Esophagus muscularis mucosa (tissue), 4 donors: ENCODE data around the gene XPA. TPM values are rescaled to one million over a fixed set of nuclear protein-coding genes. Genes with fewer than 3 reads are reported as not detected.
"Not testable (repeated sequence)": the region's sequence is repeated elsewhere in the genome, so short reads cannot be mapped to it uniquely, and the experiment has no call there.

Experiments used
- DNase-seq: peaks from one replicate; pipeline ENCODE4 v3.0.0-alpha.2; 2017; ENCODE audit errors: extremely low spot score
- H3K27ac ChIP-seq, 4 donors: fragments of 200-600 bp; sonication (generic); replicated peaks in 1 of 4; 1 replicate in 3 of 4; 2 replicates in 1 of 4; pipeline ENCODE4 v1.5.1; 2016 to 2019; ENCODE audit warnings: mild to moderate bottlenecking in 1 of 4
- H3K27me3 ChIP-seq, 4 donors: fragments of 200-600 bp; sonication (generic); one replicate each; pipeline versions ENCODE4 v1.5.1 to v1.6.0; 2016 to 2019
- H3K36me3 ChIP-seq, 4 donors: fragments of 200-600 bp; sonication (generic); one replicate each; pipeline ENCODE4 v1.5.1; 2016 to 2019
- H3K4me1 ChIP-seq, 4 donors: fragments of 200-600 bp; sonication (generic); one replicate each; pipeline ENCODE4 v1.5.1; 2016 to 2019
- H3K4me3 ChIP-seq, 4 donors: fragments of 200-600 bp; sonication (generic); 1 replicate in 2 of 4; 2 replicates in 2 of 4; pipeline ENCODE4 v1.5.1; 2016 to 2019; ENCODE audit warnings: mild to moderate bottlenecking in 4 of 4, moderate library complexity in 1 of 4
- H3K9me3 ChIP-seq, 4 donors: fragments of 200-600 bp; sonication (generic); 1 replicate in 3 of 4; 2 replicates in 1 of 4; pipeline ENCODE4 v1.5.1; 2016 to 2019
- EP300 ChIP-seq: sonication (generic); formaldehyde crosslinking; IDR thresholded peaks from one replicate; pipeline ENCODE4 v1.6.1; 2017; ENCODE audit warnings: antibody characterized with exemption
- POLR2A ChIP-seq: fragments of 450-650 bp; IDR thresholded peaks from one replicate; pipeline ENCODE4 v1.6.1; 2017; ENCODE audit warnings: antibody characterized with exemption, moderate library complexity, mild to moderate bottlenecking, low read depth
- POLR2AphosphoS5 ChIP-seq, 2 donors: sonication (generic); formaldehyde crosslinking; IDR thresholded peaks; one replicate each; pipeline ENCODE4 v1.6.1; 2017; ENCODE audit warnings: antibody characterized with exemption in 2 of 2
- WGBS: methylation state at CpG from one replicate; pipeline ENCODE4 v1.1.5; 2018; 5-methylcytosine and 5-hydroxymethylcytosine counted together
- intact Hi-C: fragments of 100-400 bp; cut with DNase I; formaldehyde crosslinking; loops from one replicate; pipeline ENCODE4 v1.15.1; 2023
- total RNA-seq, 4 donors: library from RNA; depleted of rRNA; stranded (reverse); fragments of >200 nt; gene quantifications; one replicate each; pipeline versions ENCODE4 v1.1.0 to v1.2.1, GENCODE V29; 2016
- TF ChIP-seq, protein P1 (sequence below), 3 experiments: fragments of 200-600 bp in 2 of 3; fragments of 450-650 bp in 1 of 3; sonication (generic) in 2 of 3; IDR thresholded peaks; one replicate each; pipeline ENCODE4 v1.5.1; 2017 to 2019; ENCODE audit warnings: antibody characterized with exemption in 3 of 3, mild to moderate bottlenecking in 2 of 3, moderate library complexity in 1 of 3

The XPA gene
- total RNA-seq, 4 donors from 2014 or later: 21.2 to 27.1 (median 22.9) TPM

DNA sequence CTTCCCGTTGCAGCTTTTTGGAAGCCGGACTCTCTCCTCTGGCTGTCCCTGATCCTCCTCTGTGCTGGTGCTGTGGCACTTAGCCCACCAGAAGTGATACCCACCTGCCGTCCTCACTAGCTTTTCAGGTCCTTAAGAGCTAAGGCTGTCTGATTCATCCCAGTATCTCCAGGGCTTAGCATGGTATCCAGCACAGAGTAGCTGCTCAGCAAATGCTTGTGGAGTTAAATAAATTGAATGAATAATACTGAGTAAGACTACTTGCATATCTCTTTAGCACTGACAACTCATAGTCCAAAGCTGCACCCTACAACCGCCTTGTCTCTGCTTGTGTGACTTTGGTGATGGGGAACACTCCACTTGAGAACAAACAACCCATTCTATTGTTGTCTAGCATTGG lies 7.7 kb upstream of the XPA start:
- WGBS: 84% methylated on average over 4 of the region's 4 CpGs
- H3K27ac ChIP-seq: peak overlapping the region; percentile 66 to 81 (median 78)

DNA sequence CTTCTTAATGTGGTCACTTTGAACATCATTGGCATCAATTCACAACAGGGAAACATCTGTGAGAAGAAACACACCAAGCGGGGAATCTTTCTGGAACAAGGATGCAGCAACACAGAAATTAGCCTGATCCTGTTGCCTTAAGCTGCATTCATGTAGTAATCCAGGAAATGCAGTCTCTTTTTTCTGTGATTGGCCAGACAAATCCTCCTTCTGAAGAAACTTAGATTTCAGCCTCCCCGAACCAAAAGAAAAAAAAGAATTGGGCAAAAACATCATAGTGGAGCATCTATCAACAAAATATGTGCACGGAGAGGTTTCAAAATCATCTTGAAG lies 7.2 kb upstream of the XPA start:
- H3K4me1 ChIP-seq: peaks cover 8 to 18% (median 16%) of the 10 kb centered on the region in 4 donors
- no peak for DNase-seq
- H3K27me3 ChIP-seq: no peaks in the 10 kb centered on the region
- 61% methylated on average over 3 of the region's 3 CpGs for WGBS
- intact Hi-C loops: no loop called here
- no peaks in the 10 kb centered on the region for H3K36me3 ChIP-seq
- H3K9me3 ChIP-seq: no peaks in the 10 kb centered on the region
- H3K4me3 ChIP-seq: no peak overlapping the region
- TF ChIP-seq POLR2A (no peak), POLR2AphosphoS5 (IDR thresholded peaks at IDR 0.05) (no peak), EP300 (no peak)
- TF ChIP-seq, protein P1, sequence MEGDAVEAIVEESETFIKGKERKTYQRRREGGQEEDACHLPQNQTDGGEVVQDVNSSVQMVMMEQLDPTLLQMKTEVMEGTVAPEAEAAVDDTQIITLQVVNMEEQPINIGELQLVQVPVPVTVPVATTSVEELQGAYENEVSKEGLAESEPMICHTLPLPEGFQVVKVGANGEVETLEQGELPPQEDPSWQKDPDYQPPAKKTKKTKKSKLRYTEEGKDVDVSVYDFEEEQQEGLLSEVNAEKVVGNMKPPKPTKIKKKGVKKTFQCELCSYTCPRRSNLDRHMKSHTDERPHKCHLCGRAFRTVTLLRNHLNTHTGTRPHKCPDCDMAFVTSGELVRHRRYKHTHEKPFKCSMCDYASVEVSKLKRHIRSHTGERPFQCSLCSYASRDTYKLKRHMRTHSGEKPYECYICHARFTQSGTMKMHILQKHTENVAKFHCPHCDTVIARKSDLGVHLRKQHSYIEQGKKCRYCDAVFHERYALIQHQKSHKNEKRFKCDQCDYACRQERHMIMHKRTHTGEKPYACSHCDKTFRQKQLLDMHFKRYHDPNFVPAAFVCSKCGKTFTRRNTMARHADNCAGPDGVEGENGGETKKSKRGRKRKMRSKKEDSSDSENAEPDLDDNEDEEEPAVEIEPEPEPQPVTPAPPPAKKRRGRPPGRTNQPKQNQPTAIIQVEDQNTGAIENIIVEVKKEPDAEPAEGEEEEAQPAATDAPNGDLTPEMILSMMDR (IDR thresholded peaks at IDR 0.05): no peak
- H3K27ac ChIP-seq: peak overlapping the region; percentile 66 to 81 (median 78)

More for the DNA sequence above, 7.7 kb upstream of the XPA start:
- intact Hi-C loops: no loop called here
- Histone ChIP-seq H3K36me3 (no peaks in the 10 kb centered on the region), H3K27me3 (no peaks in the 10 kb centered on the region), H3K4me3 (no peak overlapping the region), H3K4me1 (peaks cover 8 to 18% (median 16%) of the 10 kb centered on the region in 4 donors), H3K9me3 (no peaks in the 10 kb centered on the region)
- DNase-seq: no peak
- TF ChIP-seq, protein P1 (IDR thresholded peaks at IDR 0.05): no peak
- TF ChIP-seq POLR2AphosphoS5 (IDR thresholded peaks at IDR 0.05): no peak
- TF ChIP-seq POLR2A: no peak
- TF ChIP-seq EP300: no peak

GRCh38 chr9:97703437-97704344 lies 6.6 kb upstream of the XPA start:
- intact Hi-C loops: no loop called here
- no peak overlapping the region for H3K4me3 ChIP-seq
- H3K9me3 ChIP-seq: no peaks in the 10 kb centered on the region
- peak; percentile 42 to 64 for TF ChIP-seq POLR2AphosphoS5 (IDR thresholded peaks at IDR 0.05)
- TF ChIP-seq POLR2A: no peak
- H3K27me3 ChIP-seq: no peaks in the 10 kb centered on the region
- WGBS: 49% methylated on average over 11 of the region's 11 CpGs
- no peaks in the 10 kb centered on the region for H3K36me3 ChIP-seq
- DNase-seq: no peak
- H3K4me1 ChIP-seq: peaks cover 8 to 18% (median 16%) of the 10 kb centered on the region in 4 donors
- peak overlapping the region; percentile 66 to 81 (median 78) for H3K27ac ChIP-seq

DNA sequence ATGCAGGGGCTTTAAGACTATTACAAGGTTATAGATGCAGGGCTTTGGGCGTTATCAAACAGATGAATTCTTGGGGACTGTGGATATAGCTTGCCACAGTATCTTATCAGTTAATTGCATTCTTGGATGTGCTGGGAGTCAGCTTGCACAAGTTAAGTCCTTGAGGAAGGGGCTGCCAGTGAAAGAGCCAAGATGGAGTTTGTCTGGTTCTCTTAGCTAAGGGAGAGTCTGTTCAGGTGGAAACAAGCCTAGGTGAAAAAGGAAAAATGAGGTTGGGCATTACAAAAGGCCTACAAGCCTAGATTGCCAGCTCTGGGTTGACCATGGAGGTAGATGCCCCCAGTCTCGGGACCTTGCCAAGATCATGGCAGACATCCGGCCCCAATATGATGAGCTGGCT lies 2.7 kb upstream of the XPA start:
- H3K27me3 ChIP-seq, DNase-seq, intact Hi-C loops, H3K27ac ChIP-seq, H3K36me3 ChIP-seq, H3K9me3 ChIP-seq, H3K4me3 ChIP-seq: not testable (repeated sequence)
- H3K4me1 ChIP-seq: peaks cover 28 to 44% (median 39%) of the 10 kb centered on the region in 4 donors
- WGBS: 97% methylated on average over 3 of the region's 3 CpGs

DNA sequence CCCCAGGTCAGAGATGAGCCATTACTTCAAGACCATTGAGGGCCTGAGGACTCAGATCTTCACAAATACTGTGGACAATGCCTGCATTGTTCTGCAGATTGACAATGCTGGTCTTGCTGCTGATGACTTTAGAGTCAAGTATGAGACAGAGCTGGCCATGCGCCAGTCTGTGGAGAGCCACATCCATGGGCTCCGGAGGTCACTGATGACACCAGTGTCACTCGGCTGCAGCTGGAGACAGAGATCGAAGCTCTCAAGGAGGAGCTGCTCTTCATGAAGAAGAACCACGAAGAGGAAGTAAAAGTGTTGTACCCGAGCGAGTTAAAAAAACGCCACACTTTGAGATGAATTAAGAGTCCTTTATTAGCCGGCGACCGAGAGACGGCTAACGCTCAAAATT lies 2.1 kb upstream of the XPA start:
- H3K4me3 ChIP-seq, H3K27me3 ChIP-seq, H3K27ac ChIP-seq, H3K36me3 ChIP-seq, H3K9me3 ChIP-seq, intact Hi-C loops, DNase-seq: not testable (repeated sequence)
- H3K4me1 ChIP-seq: peaks cover 29 to 44% (median 40%) of the 10 kb centered on the region in 4 donors
- WGBS: 73% methylated on average over 13 of the region's 13 CpGs

- intact Hi-C loops: no loop called here
Observed at GRCh38 chr9:97698865-97699264, 1.7 kb upstream of the XPA start.

More at GRCh38 chr9:97698865-97699264, 1.7 kb upstream of the XPA start:
- no peak for DNase-seq
- Histone ChIP-seq H3K4me1 (peaks cover 25 to 44% (median 40%) of the 10 kb centered on the region in 4 donors), H3K9me3 (no peaks in the 10 kb centered on the region), H3K4me3 (no peak overlapping the region), H3K27me3 (no peaks in the 10 kb centered on the region), H3K27ac (no peak overlapping the region), H3K36me3 (no peaks in the 10 kb centered on the region)
- TF ChIP-seq POLR2A (no peak), EP300 (no peak), POLR2AphosphoS5 (IDR thresholded peaks at IDR 0.05) (no peak)
- TF ChIP-seq, protein P1 (IDR thresholded peaks at IDR 0.05): no peak
- WGBS: 89% methylated on average over 14 of the region's 14 CpGs
